B cell (primary cell): ENCODE measurements around the gene MPP2. TPM values are rescaled to one million over a fixed set of nuclear protein-coding genes. Genes with fewer than 3 reads are reported as not detected.

Source experiments
- ATAC-seq: fragments of 200-7000 bp; cut with Tn5 transposase; one replicate; pipeline ENCODE4 v1.10.0; 2021; ENCODE audit warnings: low read depth, mild to moderate bottlenecking, moderate number of reproducible peaks, moderate library complexity
- CTCF ChIA-PET: fragments of 350-600 bp; sonication (Branson Sonifier 250); formaldehyde crosslinking; loops from one replicate; lab custom pipeline; 2021; ENCODE audit warnings: antibody characterized with exemption, inconsistent platforms; lab: Charles Lee
- POLR2A ChIA-PET: fragments of 350-600 bp; sonication (Branson Sonifier 250); formaldehyde crosslinking; loops from one replicate; lab custom pipeline; 2021; ENCODE audit warnings: antibody characterized with exemption; lab: Charles Lee
- DNase-seq: peaks from one replicate; pipeline ENCODE4 v3.0.0; 2013
- H2AFZ ChIP-seq: 2 replicates; pipeline ENCODE4 v1.6.1; 2012; ENCODE audit warnings: mild to moderate bottlenecking, low read depth, low read length; ENCODE audit not compliant: insufficient read depth, poor library complexity, severe bottlenecking
- H3K27ac ChIP-seq, 2 donors: 1 replicate in 1 of 2; 2 replicates in 1 of 2; pipeline ENCODE4 v1.5.1; 2012 to 2013; ENCODE audit warnings: low read length in 2 of 2, mild to moderate bottlenecking in 2 of 2, moderate library complexity in 1 of 2
- H3K27me3 ChIP-seq, 4 experiments: fragments of 200-600 bp in 1 of 4; sonication (generic) in 1 of 4; replicated peaks in 1 of 4; 1 replicate in 2 of 4; 2 replicates in 2 of 4; pipeline versions ENCODE4 v1.6.1 to v1.7.0; 2013 to 2016; ENCODE audit warnings: low read length in 3 of 4, mild to moderate bottlenecking in 2 of 4, mixed read lengths in 1 of 4, moderate library complexity in 1 of 4; ENCODE audit not compliant: insufficient read depth in 4 of 4, control insufficient read depth in 3 of 4; ENCODE audit errors: control extremely low read depth in 1 of 4
- H3K36me3 ChIP-seq, 2 experiments: replicated peaks in 1 of 2; 1 replicate in 1 of 2; 2 replicates in 1 of 2; pipeline versions ENCODE4 v1.6.1 to v1.7.1; 2013; ENCODE audit warnings: low read length in 1 of 2; ENCODE audit not compliant: insufficient read depth in 2 of 2, control insufficient read depth in 1 of 2; ENCODE audit errors: control extremely low read depth in 1 of 2, extremely low read depth in 1 of 2
- H3K4me1 ChIP-seq, 2 donors: fragments of 200-600 bp in 1 of 2; sonication (generic) in 1 of 2; 1 replicate in 1 of 2; 2 replicates in 1 of 2; pipeline versions ENCODE4 v1.5.1 to v1.6.1; 2013 to 2017; ENCODE audit warnings: low read length in 2 of 2; ENCODE audit not compliant: control insufficient read depth in 2 of 2, insufficient read depth in 2 of 2
- H3K4me2 ChIP-seq: replicated peaks from 2 replicates; pipeline ENCODE3; 2012; ENCODE audit warnings: mild to moderate bottlenecking, low read depth, low read length; ENCODE audit not compliant: poor library complexity, severe bottlenecking
- H3K4me3 ChIP-seq, 5 experiments: fragments of 200-600 bp in 1 of 5; sonication (generic) in 1 of 5; 1 replicate in 3 of 5; 2 replicates in 2 of 5; pipeline versions ENCODE4 v1.5.1 to v1.7.0; 2011 to 2016; ENCODE audit warnings: low read length in 4 of 5, mild to moderate bottlenecking in 4 of 5, low read depth in 2 of 5, control low read depth in 1 of 5, moderate library complexity in 1 of 5; ENCODE audit not compliant: insufficient read depth in 1 of 5; ENCODE audit errors: control extremely low read depth in 1 of 5, extremely low read depth in 1 of 5
- H3K79me2 ChIP-seq: fragments of 200-600 bp; sonication (generic); one replicate; pipeline ENCODE4 v1.6.0; 2016; ENCODE audit warnings: low read length; ENCODE audit not compliant: control insufficient read depth, insufficient read depth
- H3K9ac ChIP-seq: fragments of 200-600 bp; sonication (generic); 2 replicates; pipeline ENCODE4 v1.6.1; 2017; ENCODE audit warnings: mild to moderate bottlenecking, low read length, moderate library complexity
- H3K9me3 ChIP-seq, 3 donors: one replicate each; pipeline versions ENCODE4 v1.6.1 to v1.7.1; 2013; ENCODE audit warnings: low read length in 2 of 3; ENCODE audit not compliant: control insufficient read depth in 2 of 3, insufficient read depth in 1 of 3; ENCODE audit errors: control extremely low read depth in 1 of 3
- H4K20me1 ChIP-seq: 2 replicates; pipeline ENCODE4 v1.6.0; 2012; ENCODE audit warnings: mild to moderate bottlenecking, low read length; ENCODE audit not compliant: insufficient read depth, control insufficient read depth, poor library complexity, severe bottlenecking
- H3K27ac Mint-ChIP-seq: one replicate; pipeline ENCODE4 v1.8.0; 2021; ENCODE audit warnings: mixed read lengths
- H3K27me3 Mint-ChIP-seq: one replicate; pipeline ENCODE4 v1.8.0; 2021; ENCODE audit warnings: mixed read lengths
- H3K4me1 Mint-ChIP-seq: one replicate; pipeline ENCODE4 v1.8.0; 2021; ENCODE audit warnings: mixed read lengths
- H3K4me3 Mint-ChIP-seq: one replicate; pipeline ENCODE4 v1.8.0; 2021; ENCODE audit warnings: mixed read lengths
- H3K9me3 Mint-ChIP-seq: one replicate; pipeline ENCODE4 v1.8.0; 2022; ENCODE audit warnings: mixed read lengths; ENCODE audit not compliant: insufficient read depth
- EZH2 ChIP-seq: IDR thresholded peaks from 2 replicates; pipeline ENCODE4 v1.6.1; 2012; ENCODE audit warnings: borderline replicate concordance, low read depth, mild to moderate bottlenecking, moderate library complexity, low read length; ENCODE audit not compliant: insufficient read depth, poor library complexity, severe bottlenecking
- WGBS: methylation state at CpG from one replicate; pipeline ENCODE4 v1.1.5; 2013; ENCODE audit warnings: missing lambda C conversion rate; ENCODE audit not compliant: insufficient coverage; 5-methylcytosine and 5-hydroxymethylcytosine counted together
- intact Hi-C: fragments of 100-400 bp; cut with micrococcal nuclease; formaldehyde crosslinking; loops from one replicate; pipeline ENCODE4 v1.10.0; 2022
- polyA minus RNA-seq: library from RNA; depleted of rRNA, polyadenylated mRNA; stranded (reverse); fragments of >200 nt; gene quantifications from 2 replicates; pipeline ENCODE4 v1.2.3, GENCODE V29; 2012
- polyA plus RNA-seq: library from polyadenylated mRNA; depleted of rRNA; stranded (reverse); fragments of >200 nt; gene quantifications from 2 replicates; pipeline ENCODE4 v1.2.3, GENCODE V29; 2012
- total RNA-seq, 2 donors: library from RNA; stranded (reverse); fragments of 120-200 nt in 1 of 2; gene quantifications; 1 replicate in 1 of 2; 2 replicates in 1 of 2; pipeline versions ENCODE4 v1.2.3 to v1.2.4, GENCODE V29; 2013 to 2022
- TF ChIP-seq, protein P1 (sequence below): fragments of 200-600 bp; IDR thresholded peaks from one replicate; pipeline ENCODE4 v1.8.0; 2022; ENCODE audit warnings: antibody characterized with exemption, mild to moderate bottlenecking

MPP2 gene, protein sequence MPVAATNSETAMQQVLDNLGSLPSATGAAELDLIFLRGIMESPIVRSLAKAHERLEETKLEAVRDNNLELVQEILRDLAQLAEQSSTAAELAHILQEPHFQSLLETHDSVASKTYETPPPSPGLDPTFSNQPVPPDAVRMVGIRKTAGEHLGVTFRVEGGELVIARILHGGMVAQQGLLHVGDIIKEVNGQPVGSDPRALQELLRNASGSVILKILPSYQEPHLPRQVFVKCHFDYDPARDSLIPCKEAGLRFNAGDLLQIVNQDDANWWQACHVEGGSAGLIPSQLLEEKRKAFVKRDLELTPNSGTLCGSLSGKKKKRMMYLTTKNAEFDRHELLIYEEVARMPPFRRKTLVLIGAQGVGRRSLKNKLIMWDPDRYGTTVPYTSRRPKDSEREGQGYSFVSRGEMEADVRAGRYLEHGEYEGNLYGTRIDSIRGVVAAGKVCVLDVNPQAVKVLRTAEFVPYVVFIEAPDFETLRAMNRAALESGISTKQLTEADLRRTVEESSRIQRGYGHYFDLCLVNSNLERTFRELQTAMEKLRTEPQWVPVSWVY
- not detected in 2 replicates for total RNA-seq
- total RNA-seq (2013) = 0.07 TPM
- polyA plus RNA-seq = 0.10 and 0.15 TPM in 2 replicates
- 0.14 and 0.17 TPM in 2 replicates for polyA minus RNA-seq

DNA sequence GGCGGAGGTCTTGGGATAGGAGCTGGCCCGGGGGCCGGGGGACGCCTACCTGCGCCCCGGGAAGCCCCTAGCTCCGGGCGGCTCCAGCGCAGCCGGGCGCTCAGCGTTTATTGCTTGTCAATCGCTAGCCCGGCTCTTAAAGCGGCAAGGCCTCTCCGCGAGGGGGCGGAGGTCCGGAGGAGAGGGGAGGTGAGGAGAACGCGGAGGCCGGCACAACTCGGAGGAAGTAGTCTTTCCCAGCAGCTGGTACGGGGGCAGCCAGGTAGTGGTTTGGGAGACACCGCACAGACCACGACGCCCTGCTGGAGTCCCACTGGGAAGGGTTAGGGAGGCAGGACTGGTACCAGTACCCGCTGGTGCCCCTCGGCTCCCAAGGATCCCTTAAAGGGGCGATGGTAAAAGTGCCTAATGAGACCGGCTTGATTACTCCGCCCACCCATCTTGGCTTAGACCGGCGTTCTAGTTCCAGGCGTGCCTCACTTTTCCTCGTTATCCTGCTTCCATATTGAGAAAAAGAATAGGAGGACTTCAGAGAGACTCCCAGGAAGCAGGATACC, at the start of gene MPP2:
Gene MPP2, minus strand, starts transcription at position 112 of the 557 bp plus-strand sequence. CDS start 3,076 bp downstream, outside the sequence.
- WGBS = 1% methylated on average over 31 of the region's 36 CpGs
- peak within 1 kb of the TSS; percentile 98 for H3K4me2 ChIP-seq
- no peaks in the 10 kb centered on the region for H3K36me3 ChIP-seq
- peaks cover 0 to 66% (median 34%) of the 10 kb centered on the region in 4 experiments for H3K27me3 ChIP-seq
- ChIA-PET POLR2A (interaction anchor here (0.6 kb wide), 1 partner anchor 110 kb away, joined by 5 read pairs; no protein-coding TSS in a partner anchor), CTCF (interaction anchor here (1.0 to 2.2 kb wide), 3 partner anchors 10 to 134 kb away, joined by 3 to 6 read pairs (median 5); no protein-coding TSS in a partner anchor)
- TF ChIP-seq, protein P1, sequence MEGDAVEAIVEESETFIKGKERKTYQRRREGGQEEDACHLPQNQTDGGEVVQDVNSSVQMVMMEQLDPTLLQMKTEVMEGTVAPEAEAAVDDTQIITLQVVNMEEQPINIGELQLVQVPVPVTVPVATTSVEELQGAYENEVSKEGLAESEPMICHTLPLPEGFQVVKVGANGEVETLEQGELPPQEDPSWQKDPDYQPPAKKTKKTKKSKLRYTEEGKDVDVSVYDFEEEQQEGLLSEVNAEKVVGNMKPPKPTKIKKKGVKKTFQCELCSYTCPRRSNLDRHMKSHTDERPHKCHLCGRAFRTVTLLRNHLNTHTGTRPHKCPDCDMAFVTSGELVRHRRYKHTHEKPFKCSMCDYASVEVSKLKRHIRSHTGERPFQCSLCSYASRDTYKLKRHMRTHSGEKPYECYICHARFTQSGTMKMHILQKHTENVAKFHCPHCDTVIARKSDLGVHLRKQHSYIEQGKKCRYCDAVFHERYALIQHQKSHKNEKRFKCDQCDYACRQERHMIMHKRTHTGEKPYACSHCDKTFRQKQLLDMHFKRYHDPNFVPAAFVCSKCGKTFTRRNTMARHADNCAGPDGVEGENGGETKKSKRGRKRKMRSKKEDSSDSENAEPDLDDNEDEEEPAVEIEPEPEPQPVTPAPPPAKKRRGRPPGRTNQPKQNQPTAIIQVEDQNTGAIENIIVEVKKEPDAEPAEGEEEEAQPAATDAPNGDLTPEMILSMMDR = no peak
- TF ChIP-seq EZH2 = no peak
- H2AFZ ChIP-seq = peak within 1 kb of the TSS; percentile 74
- DNase-seq (peak; percentile 74), ATAC-seq (peak; percentile 54)
- Mint-ChIP-seq H3K27ac (no peak within 1 kb of the TSS), H3K27me3 (peaks cover 47% of the 10 kb centered on the region), H3K4me1 (peaks cover 26% of the 10 kb centered on the region), H3K4me3 (peak within 1 kb of the TSS; percentile 81), H3K9me3 (no peaks in the 10 kb centered on the region)
- H3K9me3 ChIP-seq = peaks cover 0 to 24% (median 0%) of the 10 kb centered on the region in 3 donors
- no peaks in the 10 kb centered on the region for H3K79me2 ChIP-seq
- H3K4me3 ChIP-seq = peak within 1 kb of the TSS; percentile 13 to 73 (median 45)
- H3K4me1 ChIP-seq = peaks cover 27 to 32% of the 10 kb centered on the region in 2 donors
- H3K9ac ChIP-seq = peak within 1 kb of the TSS; percentile 67
- H4K20me1 ChIP-seq = no peaks in the 10 kb centered on the region
- intact Hi-C loops = no loop called here
- H3K27ac ChIP-seq = no peak within 1 kb of the TSS
